GM18867 (cell line): Measurements from ENCODE around the gene DGAT2.
"Not testable (repeated sequence)": the region's sequence is repeated elsewhere in the genome, so short reads cannot be mapped to it uniquely, and the experiment has no call there.

ENCODE experiments used
- ATAC-seq: cut with Tn5 transposase; IDR thresholded peaks from one replicate; pipeline ENCODE4 v1.9.1; 2021; ENCODE audit warnings: mild to moderate bottlenecking, moderate library complexity; ENCODE audit not compliant: unreplicated experiment

Gene DGAT2

GRCh38 chr11:75768112-75768908, at the start of gene DGAT2:
TSS of gene DGAT2 (plus strand) at chr11:75768778. CDS start at chr11:75768992, 214 bp downstream.
- ATAC-seq: peak; percentile 74

- ATAC-seq: no peak
Measured at GRCh38 chr11:75719340-75720239, 49.0 kb upstream of the DGAT2 start.

- no peak for ATAC-seq
Measured at GRCh38 chr11:75720639-75721038, 47.9 kb upstream of the DGAT2 start.

- ATAC-seq: no peak
Measured at GRCh38 chr11:75721852-75722668, 46.5 kb upstream of the DGAT2 start.

GRCh38 chr11:75722669-75723042, 45.9 kb upstream of the DGAT2 start:
- no peak for ATAC-seq

- ATAC-seq: no peak
Measured at GRCh38 chr11:75725547-75726320, 42.8 kb upstream of the DGAT2 start.

GRCh38 chr11:75728992-75729391, 39.6 kb upstream of the DGAT2 start:
- no peak for ATAC-seq

- ATAC-seq: no peak
Measured at GRCh38 chr11:75731095-75731494, 37.5 kb upstream of the DGAT2 start.

- ATAC-seq: no peak
Measured at GRCh38 chr11:75733071-75733430, 35.5 kb upstream of the DGAT2 start.

- ATAC-seq: no peak
Measured at GRCh38 chr11:75733431-75734107, 35.0 kb upstream of the DGAT2 start.

- ATAC-seq: no peak
Measured at GRCh38 chr11:75734491-75735180, 33.9 kb upstream of the DGAT2 start.

GRCh38 chr11:75735181-75735845, 33.3 kb upstream of the DGAT2 start:
- no peak for ATAC-seq

GRCh38 chr11:75737314-75737713, 31.3 kb upstream of the DGAT2 start:
- no peak for ATAC-seq

- ATAC-seq: no peak
Measured at GRCh38 chr11:75740681-75741080, 27.9 kb upstream of the DGAT2 start.

GRCh38 chr11:75743159-75743558, 25.4 kb upstream of the DGAT2 start:
- not testable (repeated sequence) for ATAC-seq

GRCh38 chr11:75743711-75744563, 24.6 kb upstream of the DGAT2 start:
- ATAC-seq: no peak

- no peak for ATAC-seq
Measured at GRCh38 chr11:75745807-75746206, 22.8 kb upstream of the DGAT2 start.
